HG03439 (cell line): ENCODE data around the gene SLC13A3.

Experiments
- ATAC-seq: cut with Tn5 transposase; IDR thresholded peaks from one replicate; pipeline ENCODE4 v1.9.1; 2021; ENCODE audit warnings: mild to moderate bottlenecking, moderate library complexity; ENCODE audit not compliant: unreplicated experiment

Gene SLC13A3

GRCh38 chr20:46544576-46544975 lies 106.7 kb downstream of the SLC13A3 start:
- no peak for ATAC-seq

- no peak for ATAC-seq
Observed at GRCh38 chr20:46543959-46544358, 107.3 kb downstream of the SLC13A3 start.

- ATAC-seq = no peak
Observed at GRCh38 chr20:46543033-46543432, 108.2 kb downstream of the SLC13A3 start.

- ATAC-seq = no peak
Observed at GRCh38 chr20:46541229-46541935, 109.9 kb downstream of the SLC13A3 start.

- ATAC-seq = no peak
Observed at GRCh38 chr20:46539113-46539512, 112.1 kb downstream of the SLC13A3 start.

- ATAC-seq = no peak
Observed at GRCh38 chr20:46530640-46531039, 120.6 kb downstream of the SLC13A3 start.

GRCh38 chr20:46523696-46524328 lies 127.4 kb downstream of the SLC13A3 start:
- ATAC-seq = no peak

GRCh38 chr20:46523108-46523507 lies 128.2 kb downstream of the SLC13A3 start:
- no peak for ATAC-seq

GRCh38 chr20:46520976-46521579 lies 130.2 kb downstream of the SLC13A3 start:
- no peak for ATAC-seq

- no peak for ATAC-seq
Observed at GRCh38 chr20:46520540-46520939, 130.7 kb downstream of the SLC13A3 start.

- ATAC-seq = no peak
Observed at GRCh38 chr20:46519471-46520068, 131.7 kb downstream of the SLC13A3 start.

GRCh38 chr20:46512943-46513844 lies 138.1 kb downstream of the SLC13A3 start, which contains the start of gene ZNF334:
Gene ZNF334, minus strand, starts transcription at chr20:46513559. Its CDS starts 1,457 bp downstream, at chr20:46512102.
- no peak for ATAC-seq

GRCh38 chr20:46509523-46509922 lies 141.7 kb downstream of the SLC13A3 start:
- ATAC-seq = no peak
